ENCODE measurements around the gene GCNT3. TPM values are rescaled to one million over a fixed set of nuclear protein-coding genes. Genes with fewer than 3 reads are reported as not detected.

GCNT3 gene
- total RNA-seq = 2.0 and 3.9 TPM in 2 replicates

DNA sequence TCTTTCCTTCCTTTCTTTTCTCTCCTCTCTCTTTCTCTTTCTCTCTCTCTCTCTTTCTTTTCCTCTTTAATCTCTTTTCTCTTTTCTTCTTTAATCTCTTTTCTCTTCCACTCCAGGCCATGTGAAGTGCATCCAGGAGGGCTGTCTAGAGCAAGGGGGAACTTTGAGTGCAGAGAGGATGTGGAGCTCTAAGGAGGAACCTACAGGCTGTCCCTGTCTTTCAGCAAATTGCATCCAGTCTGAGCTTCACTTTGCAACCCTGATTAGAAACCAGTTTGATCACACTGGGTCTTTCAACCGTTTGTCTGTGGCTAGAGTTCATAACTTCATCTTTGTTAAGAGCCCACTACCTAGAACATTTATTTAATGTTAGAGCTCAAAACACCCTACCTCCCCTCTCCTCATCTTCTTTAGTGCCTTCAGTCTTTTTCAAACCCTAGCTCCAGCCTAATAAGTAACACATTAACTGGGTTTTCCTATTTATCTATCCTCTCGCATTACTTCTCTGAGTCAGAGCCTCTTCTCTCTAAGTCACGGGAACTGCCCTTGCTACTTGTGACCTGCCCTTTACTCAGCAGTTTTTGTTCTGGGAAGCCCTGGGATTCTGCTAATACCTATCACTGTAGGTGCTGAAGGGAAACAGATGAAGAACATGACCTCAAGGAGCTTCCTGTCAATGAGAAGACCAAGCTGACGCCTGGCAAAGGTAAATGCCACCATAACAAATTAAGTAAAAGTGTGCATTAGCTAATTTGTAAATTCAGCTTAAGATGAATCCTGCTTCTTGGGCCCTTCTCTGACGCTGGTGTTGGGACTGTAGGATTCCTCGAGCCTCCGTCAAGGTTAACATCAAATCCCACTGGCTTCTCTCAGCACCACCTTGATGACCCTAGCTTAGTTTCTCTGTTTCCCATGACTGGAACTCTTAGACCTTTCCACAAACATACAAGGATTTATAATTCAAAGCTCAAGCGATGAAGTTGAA is at the start of gene GCNT3:
Gene GCNT3, plus strand, starts transcription at position 508 of the 985 bp plus-strand sequence. CDS start 6,456 bp downstream, outside the sequence.
- Histone ChIP-seq H3K27me3 (ENCODE audit: control insufficient read depth, insufficient read depth, low read length) (no peaks in the 10 kb centered on the region), H3K36me3 (ENCODE audit: control insufficient read depth, insufficient read depth, low read length) (no peaks in the 10 kb centered on the region), H3K4me3 (ENCODE audit: low read depth, low read length) (no peak within 1 kb of the TSS)
- DNase-seq (ENCODE audit: low read depth) = peak; percentile 88
- TF ChIP-seq CTCF (IDR thresholded peaks at IDR 0.05; ENCODE audit: insufficient read depth, low read length, poor library complexity, severe bottlenecking) = no peak

DNA sequence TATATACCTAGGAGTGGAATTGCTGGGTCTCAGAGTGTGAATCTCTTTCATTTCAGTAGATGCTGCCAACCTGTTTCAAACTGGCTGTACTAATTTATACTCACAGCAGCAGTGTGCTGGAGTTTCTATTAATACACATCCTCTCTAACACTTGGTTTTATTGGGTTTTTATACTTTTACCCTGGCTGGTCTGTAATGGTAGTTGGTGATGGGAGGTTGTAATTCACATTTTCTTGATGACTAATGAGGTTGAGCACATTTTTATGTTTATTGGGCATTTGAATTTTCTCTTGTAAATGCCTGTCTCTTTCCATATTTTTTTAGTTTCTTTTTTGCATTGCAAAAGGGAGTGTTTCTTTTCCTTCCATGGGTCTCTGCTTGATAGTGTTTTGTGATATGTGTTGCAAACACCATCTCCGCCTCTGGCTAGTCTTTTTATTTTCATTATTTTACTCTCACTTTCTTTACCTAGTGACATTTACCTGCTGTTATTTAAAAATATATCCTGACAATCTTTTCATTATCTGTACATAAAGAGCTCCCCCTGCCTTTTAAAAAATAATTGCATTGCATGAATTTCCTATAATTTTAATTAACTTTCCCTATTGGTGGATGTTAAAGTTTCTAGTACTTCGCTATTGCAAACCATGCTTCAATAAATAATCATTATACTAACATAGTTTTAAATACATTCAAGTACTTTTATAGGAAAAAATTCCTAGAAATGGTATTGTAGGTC is 49.0 kb upstream of the GCNT3 start:
- no peak for DNase-seq (ENCODE audit: low read depth)
- peak; percentile 12 for TF ChIP-seq CTCF (IDR thresholded peaks at IDR 0.05; ENCODE audit: insufficient read depth, low read length, poor library complexity, severe bottlenecking)

GRCh38 chr15:59565299-59565698 is 46.3 kb upstream of the GCNT3 start:
- Histone ChIP-seq H3K4me3 (ENCODE audit: low read depth, low read length) (no peak overlapping the region), H3K36me3 (ENCODE audit: control insufficient read depth, insufficient read depth, low read length) (no peaks in the 10 kb centered on the region), H3K27me3 (ENCODE audit: control insufficient read depth, insufficient read depth, low read length) (no peaks in the 10 kb centered on the region)
- DNase-seq (ENCODE audit: low read depth) = no peak
- TF ChIP-seq CTCF (IDR thresholded peaks at IDR 0.05; ENCODE audit: insufficient read depth, low read length, poor library complexity, severe bottlenecking) = no peak

More for the DNA sequence above, 49.0 kb upstream of the GCNT3 start:
- H3K27me3 ChIP-seq (ENCODE audit: control insufficient read depth, insufficient read depth, low read length) = no peaks in the 10 kb centered on the region
- H3K36me3 ChIP-seq (ENCODE audit: control insufficient read depth, insufficient read depth, low read length) = no peaks in the 10 kb centered on the region
- H3K4me3 ChIP-seq (ENCODE audit: low read depth, low read length) = no peak overlapping the region

- DNase-seq (ENCODE audit: low read depth) = no peak
- H3K4me3 ChIP-seq (ENCODE audit: low read depth, low read length) = no peak overlapping the region
- no peaks in the 10 kb centered on the region for H3K27me3 ChIP-seq (ENCODE audit: control insufficient read depth, insufficient read depth, low read length)
- TF ChIP-seq CTCF (IDR thresholded peaks at IDR 0.05; ENCODE audit: insufficient read depth, low read length, poor library complexity, severe bottlenecking) = no peak
- no peaks in the 10 kb centered on the region for H3K36me3 ChIP-seq (ENCODE audit: control insufficient read depth, insufficient read depth, low read length)
These were observed 44.3 kb upstream of the GCNT3 start for GRCh38 chr15:59567324-59567723.

DNA sequence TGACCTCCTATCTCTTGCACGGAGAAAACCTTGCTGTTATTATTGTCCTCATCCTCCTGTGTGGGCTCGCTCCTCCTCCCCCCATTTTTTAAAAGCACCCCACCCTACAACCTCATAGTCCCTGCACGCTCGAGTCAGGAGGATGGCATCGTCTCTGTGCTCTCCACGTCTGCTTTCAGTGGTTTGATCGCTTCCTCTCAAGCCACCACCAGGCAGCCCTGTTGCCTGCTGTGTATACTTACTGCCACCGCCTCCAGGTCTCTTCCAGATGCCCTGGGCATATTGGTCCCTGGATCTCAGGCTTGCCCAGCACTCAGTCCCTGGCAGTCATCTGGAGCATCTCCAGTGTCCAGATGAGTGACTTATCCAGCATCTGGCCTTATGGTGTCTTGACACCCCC is 42.1 kb upstream of the GCNT3 start:
- no peak for TF ChIP-seq CTCF (IDR thresholded peaks at IDR 0.05; ENCODE audit: insufficient read depth, low read length, poor library complexity, severe bottlenecking)
- Histone ChIP-seq H3K4me3 (ENCODE audit: low read depth, low read length) (no peak overlapping the region), H3K27me3 (ENCODE audit: control insufficient read depth, insufficient read depth, low read length) (no peaks in the 10 kb centered on the region), H3K36me3 (ENCODE audit: control insufficient read depth, insufficient read depth, low read length) (no peaks in the 10 kb centered on the region)
- DNase-seq (ENCODE audit: low read depth) = no peak

Measured in kidney epithelial cell (primary cell).